IMR-90 (cell line): ENCODE results near the gene DCAF6. TPM values are rescaled to one million over a fixed set of nuclear protein-coding genes. Genes with fewer than 3 reads are reported as not detected.

Experiments
- ATAC-seq: fragments of 200-7000 bp; cut with Tn5 transposase; 2 replicates; pipeline ENCODE4 v1.9.1; 2020; ENCODE audit warnings: low read depth, mild to moderate bottlenecking, moderate library complexity
- BruUV-seq: library from RNA; stranded (reverse); fragments of 400-500 nt; replicated peaks from 2 replicates; lab custom pipeline; 2021; lab: Mats Ljungman, UMichigan
- CTCF ChIA-PET: fragments of 300-600 bp; formaldehyde crosslinking; extraction: SDS; loops from one replicate; lab custom pipeline; 2021; ENCODE audit warnings: antibody characterized with exemption; lab: Yijun Ruan, JAX
- POLR2A ChIA-PET: fragments of 300-600 bp; sonication (Branson Sonifier 250); formaldehyde crosslinking; loops from one replicate; lab custom pipeline; 2022; ENCODE audit warnings: antibody characterized with exemption; ENCODE audit not compliant: unreplicated experiment; lab: Charles Lee
- DNase-seq: peaks from one replicate; pipeline ENCODE4 v3.0.0; 2013
- H2AFZ ChIP-seq: replicated peaks from 2 replicates; pipeline ENCODE3; 2013; ENCODE audit warnings: low read length, mild to moderate bottlenecking; ENCODE audit not compliant: poor library complexity
- H2AK5ac ChIP-seq: 2 replicates; pipeline ENCODE4 v1.6.1; 2013; ENCODE audit warnings: low read depth, low read length, inconsistent platforms
- H2AK9ac ChIP-seq: replicated peaks from 2 replicates; pipeline ENCODE3; 2013; ENCODE audit warnings: mild to moderate bottlenecking, low read depth, low read length, moderate library complexity; ENCODE audit not compliant: poor library complexity
- H2BK120ac ChIP-seq: 2 replicates; pipeline ENCODE4 v1.6.1; 2013; ENCODE audit warnings: low read depth, low read length, inconsistent platforms
- H2BK15ac ChIP-seq: 3 replicates; pipeline ENCODE4 v1.6.1; 2013; ENCODE audit warnings: low read depth, low read length, inconsistent platforms
- H2BK20ac ChIP-seq: 2 replicates; pipeline ENCODE4 v1.6.1; 2013; ENCODE audit warnings: low read depth, mild to moderate bottlenecking, inconsistent platforms, low read length, moderate library complexity
- H2BK5ac ChIP-seq: 2 replicates; pipeline ENCODE4 v1.6.1; 2013; ENCODE audit warnings: mild to moderate bottlenecking, low read depth, low read length, inconsistent platforms; ENCODE audit not compliant: poor library complexity, severe bottlenecking
- H3K14ac ChIP-seq: replicated peaks from 2 replicates; pipeline ENCODE4 v1.6.1; 2013; ENCODE audit warnings: low read depth, low read length, inconsistent platforms
- H3K18ac ChIP-seq: 2 replicates; pipeline ENCODE4 v1.6.1; 2013; ENCODE audit warnings: low read depth, low read length, control low read depth
- H3K23ac ChIP-seq: 2 replicates; pipeline ENCODE4 v1.6.1; 2013; ENCODE audit warnings: low read depth, low read length, inconsistent platforms
- H3K27ac ChIP-seq: 2 replicates; pipeline ENCODE4 v1.5.1; 2013; ENCODE audit warnings: mild to moderate bottlenecking, control low read depth, low read length; ENCODE audit not compliant: insufficient read depth
- H3K27me3 ChIP-seq: 2 replicates; pipeline ENCODE4 v1.6.1; 2013; ENCODE audit warnings: low read length; ENCODE audit not compliant: control insufficient read depth, insufficient read depth
- H3K36me3 ChIP-seq: 2 replicates; pipeline ENCODE4 v1.6.1; 2013; ENCODE audit warnings: low read length, mixed read lengths; ENCODE audit not compliant: control insufficient read depth, insufficient read depth
- H3K4ac ChIP-seq: 2 replicates; pipeline ENCODE4 v1.6.1; 2013; ENCODE audit warnings: low read depth, low read length, inconsistent platforms
- H3K4me1 ChIP-seq: 2 replicates; pipeline ENCODE4 v1.6.1; 2013; ENCODE audit warnings: low read length, mixed read lengths; ENCODE audit not compliant: control insufficient read depth, insufficient read depth
- H3K4me2 ChIP-seq: 2 replicates; pipeline ENCODE4 v1.6.1; 2013; ENCODE audit warnings: low read depth, mild to moderate bottlenecking, control low read depth, low read length, moderate library complexity
- H3K4me3 ChIP-seq: 2 replicates; pipeline ENCODE4 v1.5.1; 2013; ENCODE audit warnings: low read depth, mild to moderate bottlenecking, control low read depth, low read length, moderate library complexity; ENCODE audit not compliant: insufficient read depth
- H3K56ac ChIP-seq: 2 replicates; pipeline ENCODE4 v1.6.1; 2013; ENCODE audit warnings: low read length, inconsistent platforms; ENCODE audit not compliant: insufficient read depth; ENCODE audit errors: extremely low read depth
- H3K79me1 ChIP-seq, 2 experiments: 2 replicates each; pipeline ENCODE4 v1.6.1; 2013; ENCODE audit warnings: low read length in 2 of 2, inconsistent platforms in 1 of 2, low read depth in 1 of 2
- H3K9ac ChIP-seq: 2 replicates; pipeline ENCODE4 v1.6.1; 2013; ENCODE audit warnings: low read depth, low read length, control low read depth
- H3K9me1 ChIP-seq: 2 replicates; pipeline ENCODE4 v1.6.1; 2013; ENCODE audit warnings: low read length, inconsistent platforms; ENCODE audit not compliant: insufficient read depth
- H3K9me3 ChIP-seq: 2 replicates; pipeline ENCODE4 v1.6.1; 2013; ENCODE audit warnings: low read length; ENCODE audit not compliant: control insufficient read depth, insufficient read depth
- H4K20me1 ChIP-seq: 2 replicates; pipeline ENCODE4 v1.6.1; 2013; ENCODE audit warnings: low read length, inconsistent platforms; ENCODE audit not compliant: insufficient read depth
- H4K5ac ChIP-seq: 2 replicates; pipeline ENCODE4 v1.6.1; 2013; ENCODE audit warnings: mild to moderate bottlenecking, low read depth, low read length, control low read depth
- H4K8ac ChIP-seq, 2 experiments: 2 replicates each; pipeline ENCODE4 v1.6.1; 2013; ENCODE audit warnings: low read depth in 2 of 2, low read length in 2 of 2, control low read depth in 1 of 2, inconsistent platforms in 1 of 2
- H4K91ac ChIP-seq: 2 replicates; pipeline ENCODE4 v1.6.1; 2013; ENCODE audit warnings: low read depth, low read length, inconsistent platforms; ENCODE audit not compliant: insufficient read depth
- BHLHE40 ChIP-seq: fragments of 150-350 bp; IDR thresholded peaks from 2 replicates; pipeline ENCODE4 v1.6.1; 2016; ENCODE audit warnings: mild to moderate bottlenecking, low read depth, low read length
- CEBPB ChIP-seq: IDR thresholded peaks from 2 replicates; pipeline ENCODE4 v1.6.1; 2012; ENCODE audit warnings: low read depth, low read length, improper control_type of control experiment
- CHD1 ChIP-seq: IDR thresholded peaks from 2 replicates; pipeline ENCODE4 v1.6.1; 2012; ENCODE audit warnings: low read depth, low read length, improper control_type of control experiment
- FOS ChIP-seq: fragments of 150-350 bp; IDR thresholded peaks from 2 replicates; pipeline ENCODE4 v1.6.1; 2016; ENCODE audit warnings: low read depth, low read length
- MAFK ChIP-seq: IDR thresholded peaks from 2 replicates; pipeline ENCODE4 v1.6.1; 2012; ENCODE audit warnings: low read depth, low read length, improper control_type of control experiment
- MAZ ChIP-seq: IDR thresholded peaks from 2 replicates; pipeline ENCODE4 v1.6.1; 2012; ENCODE audit warnings: low read depth, mild to moderate bottlenecking, low read length, improper control_type of control experiment, moderate library complexity, borderline replicate concordance
- MXI1 ChIP-seq: IDR thresholded peaks from 2 replicates; pipeline ENCODE4 v1.6.1; 2012; ENCODE audit warnings: low read depth, mild to moderate bottlenecking, low read length, moderate library complexity, borderline replicate concordance
- NFE2L2 ChIP-seq: fragments of 150-350 bp; IDR thresholded peaks from 2 replicates; pipeline ENCODE4 v1.6.1; 2016; ENCODE audit warnings: low read depth, mild to moderate bottlenecking, low read length
- POLR2A ChIP-seq: IDR thresholded peaks from 2 replicates; pipeline ENCODE4 v1.6.1; 2012; ENCODE audit warnings: mild to moderate bottlenecking, low read depth, low read length
- RAD21 ChIP-seq: IDR thresholded peaks from 2 replicates; pipeline ENCODE4 v1.6.1; 2012; ENCODE audit warnings: low read length, improper control_type of control experiment
- RCOR1 ChIP-seq: IDR thresholded peaks from 2 replicates; pipeline ENCODE4 v1.6.1; 2012; ENCODE audit warnings: mild to moderate bottlenecking, low read length, improper control_type of control experiment; ENCODE audit not compliant: insufficient replicate concordance
- RFX5 ChIP-seq: IDR thresholded peaks from 2 replicates; pipeline ENCODE4 v1.8.0; 2012; ENCODE audit warnings: low read depth, mild to moderate bottlenecking, low read length, moderate library complexity
- SMC3 ChIP-seq: fragments of 150-350 bp; IDR thresholded peaks from 2 replicates; pipeline ENCODE4 v1.6.1; 2016; ENCODE audit warnings: low read depth, mild to moderate bottlenecking, antibody characterized with exemption, low read length, moderate library complexity
- dilution Hi-C: fragments of 300-500 bp; cut with HindIII; formaldehyde crosslinking; loops from one replicate; pipeline ENCODE4 v1.14.3; 2018; ENCODE audit warnings: low sequenced_read_pairs; ENCODE audit not compliant: unreplicated experiment
- in situ Hi-C: fragments of 300-500 bp; cut with MboI; formaldehyde crosslinking; loops from 3 replicates; pipeline ENCODE4 v1.14.3; 2019; ENCODE audit warnings: low sequenced_read_pairs, inconsistent platforms, mixed read lengths
- intact Hi-C: fragments of 100-400 bp; cut with micrococcal nuclease; formaldehyde crosslinking; loops from 2 replicates; pipeline ENCODE4 v1.10.0; 2022
- polyA plus RNA-seq, 3 experiments: library from polyadenylated mRNA; depleted of rRNA; stranded (reverse); fragments of >200 nt; gene quantifications; 2 replicates each; pipeline ENCODE4 v1.2.3, GENCODE V29; 2012; ENCODE audit warnings: low replicate concordance in 1 of 3
- total RNA-seq: library from RNA; depleted of rRNA; stranded (reverse); fragments of >200 nt; gene quantifications from 2 replicates; pipeline ENCODE4 v1.2.3, GENCODE V29; 2012
- TF ChIP-seq, protein P1 (sequence below): conservative IDR thresholded peaks from 2 replicates; pipeline ENCODE4 v1.5.1; 2012; ENCODE audit warnings: mild to moderate bottlenecking, low read depth, low read length, improper control_type of control experiment
- TF ChIP-seq, protein P2 (sequence below): fragments of 150-350 bp; IDR thresholded peaks from 2 replicates; pipeline ENCODE4 v1.6.1; 2017; ENCODE audit warnings: mild to moderate bottlenecking, antibody characterized with exemption, low read length, low read depth
- TF ChIP-seq, protein P3 (sequence below): fragments of 150-350 bp; IDR thresholded peaks from 2 replicates; pipeline ENCODE4 v1.6.1; 2016; ENCODE audit warnings: low read depth, mild to moderate bottlenecking, low read length, moderate library complexity, borderline replicate concordance

DCAF6 gene
- total and polyA plus RNA-seq, 2 of the 4 experiments (the other 2 are of a cell fraction) = 60.4 to 88.7 TPM

DNA sequence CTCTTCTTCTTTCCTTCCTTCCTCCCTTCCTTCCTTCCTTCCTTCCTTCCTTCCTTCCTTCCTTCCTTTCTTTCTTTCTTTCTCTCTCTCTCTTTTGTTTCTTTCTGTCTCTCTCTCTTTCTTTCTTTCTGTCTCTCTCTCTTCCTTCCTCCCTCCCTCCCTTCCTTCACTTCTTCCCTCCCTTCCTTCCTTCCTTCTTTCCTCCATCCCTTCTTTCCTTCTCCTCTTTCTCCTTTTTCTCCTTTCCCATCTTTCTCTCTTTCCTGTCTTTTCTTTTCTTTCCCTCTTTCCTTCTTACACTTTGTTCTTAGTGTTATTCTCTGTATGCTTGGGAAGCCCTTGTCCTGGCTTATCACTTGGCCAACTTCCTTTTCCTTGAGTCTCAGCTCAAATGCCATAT, 72.8 kb downstream of the DCAF6 start:
- Histone ChIP-seq H3K9ac (no peak overlapping the region), H4K20me1 (no peaks in the 10 kb centered on the region), H2AFZ (no peak overlapping the region), H3K14ac (no peak overlapping the region), H3K56ac (no peak overlapping the region), H3K4me1 (no peaks in the 10 kb centered on the region), H2BK120ac (no peak overlapping the region), H4K5ac (no peak overlapping the region), H2AK5ac (no peak overlapping the region), H3K23ac (no peak overlapping the region), H3K18ac (no peak overlapping the region), H3K4me2 (no peak overlapping the region), H3K27me3 (no peaks in the 10 kb centered on the region), H4K91ac (no peak overlapping the region), H3K79me1 (peaks cover 3 to 4% of the 10 kb centered on the region in 2 experiments; a peak in 2 of 4 replicates), H3K4me3 (no peak overlapping the region), H4K8ac (no peak overlapping the region; a peak in 1 of 4 replicates), H2BK15ac (no peak overlapping the region), H2BK20ac (no peak overlapping the region), H3K36me3 (peaks cover 14% of the 10 kb centered on the region), H2AK9ac (no peak overlapping the region), H3K27ac (no peak overlapping the region), H2BK5ac (no peak overlapping the region), H3K9me3 (no peaks in the 10 kb centered on the region), H3K9me1 (no peaks in the 10 kb centered on the region), H3K4ac (no peak overlapping the region)
- intact Hi-C loops (loop anchor here (10.0 kb wide), 1 partner anchor 45 kb away; no protein-coding TSS in a partner anchor), in situ Hi-C loops (no loop called here), dilution Hi-C loops (no loop called here)
- no peak for ATAC-seq
- TF ChIP-seq, protein P1, sequence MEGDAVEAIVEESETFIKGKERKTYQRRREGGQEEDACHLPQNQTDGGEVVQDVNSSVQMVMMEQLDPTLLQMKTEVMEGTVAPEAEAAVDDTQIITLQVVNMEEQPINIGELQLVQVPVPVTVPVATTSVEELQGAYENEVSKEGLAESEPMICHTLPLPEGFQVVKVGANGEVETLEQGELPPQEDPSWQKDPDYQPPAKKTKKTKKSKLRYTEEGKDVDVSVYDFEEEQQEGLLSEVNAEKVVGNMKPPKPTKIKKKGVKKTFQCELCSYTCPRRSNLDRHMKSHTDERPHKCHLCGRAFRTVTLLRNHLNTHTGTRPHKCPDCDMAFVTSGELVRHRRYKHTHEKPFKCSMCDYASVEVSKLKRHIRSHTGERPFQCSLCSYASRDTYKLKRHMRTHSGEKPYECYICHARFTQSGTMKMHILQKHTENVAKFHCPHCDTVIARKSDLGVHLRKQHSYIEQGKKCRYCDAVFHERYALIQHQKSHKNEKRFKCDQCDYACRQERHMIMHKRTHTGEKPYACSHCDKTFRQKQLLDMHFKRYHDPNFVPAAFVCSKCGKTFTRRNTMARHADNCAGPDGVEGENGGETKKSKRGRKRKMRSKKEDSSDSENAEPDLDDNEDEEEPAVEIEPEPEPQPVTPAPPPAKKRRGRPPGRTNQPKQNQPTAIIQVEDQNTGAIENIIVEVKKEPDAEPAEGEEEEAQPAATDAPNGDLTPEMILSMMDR = no peak
- no peak for TF ChIP-seq RFX5
- TF ChIP-seq MAZ = no peak
- TF ChIP-seq, protein P2, sequence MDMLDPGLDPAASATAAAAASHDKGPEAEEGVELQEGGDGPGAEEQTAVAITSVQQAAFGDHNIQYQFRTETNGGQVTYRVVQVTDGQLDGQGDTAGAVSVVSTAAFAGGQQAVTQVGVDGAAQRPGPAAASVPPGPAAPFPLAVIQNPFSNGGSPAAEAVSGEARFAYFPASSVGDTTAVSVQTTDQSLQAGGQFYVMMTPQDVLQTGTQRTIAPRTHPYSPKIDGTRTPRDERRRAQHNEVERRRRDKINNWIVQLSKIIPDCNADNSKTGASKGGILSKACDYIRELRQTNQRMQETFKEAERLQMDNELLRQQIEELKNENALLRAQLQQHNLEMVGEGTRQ = no peak
- no peak for TF ChIP-seq FOS
- TF ChIP-seq RAD21 = no peak
- TF ChIP-seq, protein P3, sequence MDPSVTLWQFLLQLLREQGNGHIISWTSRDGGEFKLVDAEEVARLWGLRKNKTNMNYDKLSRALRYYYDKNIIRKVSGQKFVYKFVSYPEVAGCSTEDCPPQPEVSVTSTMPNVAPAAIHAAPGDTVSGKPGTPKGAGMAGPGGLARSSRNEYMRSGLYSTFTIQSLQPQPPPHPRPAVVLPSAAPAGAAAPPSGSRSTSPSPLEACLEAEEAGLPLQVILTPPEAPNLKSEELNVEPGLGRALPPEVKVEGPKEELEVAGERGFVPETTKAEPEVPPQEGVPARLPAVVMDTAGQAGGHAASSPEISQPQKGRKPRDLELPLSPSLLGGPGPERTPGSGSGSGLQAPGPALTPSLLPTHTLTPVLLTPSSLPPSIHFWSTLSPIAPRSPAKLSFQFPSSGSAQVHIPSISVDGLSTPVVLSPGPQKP = no peak
- no peak for TF ChIP-seq BHLHE40
- TF ChIP-seq POLR2A = no peak
- TF ChIP-seq MAFK = no peak
- TF ChIP-seq NFE2L2 = no peak
- no peak for TF ChIP-seq SMC3
- no peak for TF ChIP-seq RCOR1
- no peak for TF ChIP-seq CEBPB
- no peak for TF ChIP-seq CHD1
- no peak for TF ChIP-seq MXI1
- no peak for DNase-seq
- ChIA-PET POLR2A (no interaction called here), CTCF (interaction anchor here (1.4 kb wide), 1 partner anchor 22 kb away, joined by 4 read pairs; no protein-coding TSS in a partner anchor)
- no TSS peak for BruUV-seq
